ENCODE results near the gene GABBR1.

DNA sequence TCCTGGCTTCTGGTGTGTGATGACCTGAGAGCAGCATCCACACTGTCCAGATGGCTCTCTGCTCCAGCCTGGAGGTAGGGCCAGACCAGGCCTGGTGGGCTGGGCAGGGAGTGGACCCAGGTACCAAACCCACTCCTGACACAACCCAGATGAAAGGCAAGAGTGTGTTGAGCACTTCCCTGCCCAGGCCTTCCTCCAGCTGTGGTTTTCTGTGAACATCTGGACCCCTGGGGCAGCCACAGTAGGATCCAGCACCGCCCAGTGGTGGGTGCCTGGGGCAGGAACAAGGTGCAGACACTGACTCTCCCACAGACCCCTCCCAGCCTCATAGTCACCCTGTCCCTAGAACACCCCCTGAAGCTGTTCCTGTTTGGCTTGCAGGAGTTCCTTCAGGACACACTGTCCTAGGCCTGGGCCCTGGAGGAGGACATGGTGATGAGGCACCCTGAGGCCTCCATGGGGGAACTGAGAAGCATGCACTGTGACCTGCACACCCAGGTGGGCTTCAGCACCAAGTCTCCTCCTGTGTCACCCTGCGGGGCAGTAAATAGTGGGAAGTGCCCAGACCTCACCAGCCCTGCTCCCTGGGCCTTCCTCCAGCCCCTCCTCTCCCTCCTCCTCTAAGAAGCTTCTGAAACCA is 102.2 kb downstream of the GABBR1 start:
- TF ChIP-seq, protein P1, sequence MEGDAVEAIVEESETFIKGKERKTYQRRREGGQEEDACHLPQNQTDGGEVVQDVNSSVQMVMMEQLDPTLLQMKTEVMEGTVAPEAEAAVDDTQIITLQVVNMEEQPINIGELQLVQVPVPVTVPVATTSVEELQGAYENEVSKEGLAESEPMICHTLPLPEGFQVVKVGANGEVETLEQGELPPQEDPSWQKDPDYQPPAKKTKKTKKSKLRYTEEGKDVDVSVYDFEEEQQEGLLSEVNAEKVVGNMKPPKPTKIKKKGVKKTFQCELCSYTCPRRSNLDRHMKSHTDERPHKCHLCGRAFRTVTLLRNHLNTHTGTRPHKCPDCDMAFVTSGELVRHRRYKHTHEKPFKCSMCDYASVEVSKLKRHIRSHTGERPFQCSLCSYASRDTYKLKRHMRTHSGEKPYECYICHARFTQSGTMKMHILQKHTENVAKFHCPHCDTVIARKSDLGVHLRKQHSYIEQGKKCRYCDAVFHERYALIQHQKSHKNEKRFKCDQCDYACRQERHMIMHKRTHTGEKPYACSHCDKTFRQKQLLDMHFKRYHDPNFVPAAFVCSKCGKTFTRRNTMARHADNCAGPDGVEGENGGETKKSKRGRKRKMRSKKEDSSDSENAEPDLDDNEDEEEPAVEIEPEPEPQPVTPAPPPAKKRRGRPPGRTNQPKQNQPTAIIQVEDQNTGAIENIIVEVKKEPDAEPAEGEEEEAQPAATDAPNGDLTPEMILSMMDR (IDR thresholded peaks at IDR 0.05), result no peak
- TF ChIP-seq POLR2A (IDR thresholded peaks at IDR 0.05), result no peak
